SHP77 treated with DMSO at 0.1 percent for 48 hours (cell line): Measurements from ENCODE around the gene ODAD4.

Experiments used
- DNase-seq: peaks from one replicate; lab custom pipeline; 2025; lab: John Stamatoyannopoulos, UW

ODAD4 gene

DNA sequence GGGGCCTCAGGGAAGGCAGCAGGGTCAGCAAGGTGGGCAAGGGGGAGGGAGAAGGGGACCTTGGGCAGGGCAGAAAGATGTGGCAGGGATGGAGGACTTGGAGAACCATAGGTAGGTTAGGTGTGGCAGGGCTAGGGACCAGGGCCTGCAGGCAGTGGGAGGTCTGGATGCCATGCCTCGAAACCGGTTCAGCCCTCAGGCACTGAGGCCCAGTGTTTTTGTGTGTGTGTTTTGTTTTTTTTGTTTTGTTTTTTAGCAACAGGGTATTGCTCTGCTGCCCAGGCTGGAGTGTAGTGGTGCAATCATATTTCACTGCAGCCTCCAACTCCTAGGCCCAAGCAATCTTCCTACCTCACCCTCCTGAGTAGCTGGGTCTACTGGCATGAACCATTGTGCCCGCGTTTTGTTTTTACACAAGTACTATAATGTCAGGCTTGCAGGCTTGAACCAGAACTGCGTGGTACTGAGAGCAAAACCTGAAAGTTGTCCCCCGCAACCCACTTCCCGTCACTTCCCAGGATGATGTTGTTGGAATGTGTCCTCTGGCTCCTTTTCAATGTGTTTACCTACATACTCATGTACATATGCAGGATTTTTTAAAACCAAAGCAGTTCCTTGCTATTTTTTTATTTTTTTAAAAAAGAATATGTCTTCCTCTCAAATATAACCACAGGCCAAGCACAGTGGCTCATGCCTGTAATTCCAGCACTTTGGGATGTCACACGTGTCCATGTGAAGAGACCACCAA, 12.4 kb downstream of the ODAD4 start:
- no peak for DNase-seq

DNA sequence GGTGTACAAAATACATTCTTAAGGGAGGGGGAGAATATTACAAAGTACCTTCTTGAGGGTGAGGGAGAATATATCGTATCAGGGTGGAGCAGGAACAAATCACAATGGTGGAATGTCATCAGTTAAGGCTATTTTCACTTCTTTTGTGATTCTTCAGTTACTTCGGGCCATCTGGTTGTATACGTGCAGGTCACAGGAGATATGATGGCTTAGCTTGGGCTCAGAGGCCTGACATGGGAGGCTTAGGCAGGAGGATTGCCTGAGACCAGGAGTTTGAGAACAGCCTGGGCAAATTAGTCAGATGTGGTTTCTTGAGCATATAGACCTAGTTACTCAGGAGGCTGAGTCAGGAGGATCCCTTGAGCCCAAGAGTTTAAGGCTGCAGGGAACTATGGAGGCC, 13.1 kb downstream of the ODAD4 start:
- no peak for DNase-seq

GRCh38 chr17:41944943-41945342, 14.5 kb downstream of the ODAD4 start:
- no peak for DNase-seq

GRCh38 chr17:41948762-41949460, 18.5 kb downstream of the ODAD4 start:
- no peak for DNase-seq

DNA sequence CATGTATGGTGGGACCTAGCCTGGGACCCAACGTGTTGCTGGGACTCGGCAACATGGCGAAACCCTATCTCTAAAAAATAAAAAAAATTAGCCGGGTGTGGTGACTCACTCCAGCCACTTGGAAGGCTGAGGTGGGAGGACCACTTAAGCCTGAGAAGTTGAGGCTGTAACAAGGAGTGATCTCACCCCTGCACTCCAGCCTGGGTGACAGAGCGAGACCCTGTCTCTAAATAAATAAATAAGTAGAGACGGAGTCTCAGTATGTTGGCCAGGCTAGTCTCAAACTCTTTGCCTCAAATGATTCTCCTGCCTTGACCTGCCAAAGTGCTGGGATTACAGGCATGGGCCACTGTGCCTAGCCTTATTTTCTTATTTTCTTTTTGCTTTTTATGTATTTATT, 26.1 kb downstream of the ODAD4 start:
- no peak for DNase-seq

GRCh38 chr17:41957031-41957868, 26.8 kb downstream of the ODAD4 start:
- DNase-seq, result no peak

GRCh38 chr17:41957869-41958439, 27.5 kb downstream of the ODAD4 start:
- DNase-seq, result no peak

DNA sequence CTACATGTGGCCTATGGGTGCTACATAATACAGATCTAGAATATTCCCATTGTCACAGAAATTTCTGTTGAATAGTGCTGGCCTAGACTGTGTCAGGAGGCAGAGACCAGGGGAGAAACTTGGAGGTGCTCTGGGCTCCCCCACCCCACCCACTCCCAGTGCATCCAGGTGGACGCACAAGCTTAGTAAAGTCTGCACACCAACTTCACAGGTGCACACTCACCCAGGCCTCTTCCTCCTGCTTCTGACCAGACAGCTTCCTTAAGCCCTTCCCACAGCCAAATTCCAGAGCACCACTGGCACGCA, 28.6 kb downstream of the ODAD4 start:
- DNase-seq, result no peak

DNA sequence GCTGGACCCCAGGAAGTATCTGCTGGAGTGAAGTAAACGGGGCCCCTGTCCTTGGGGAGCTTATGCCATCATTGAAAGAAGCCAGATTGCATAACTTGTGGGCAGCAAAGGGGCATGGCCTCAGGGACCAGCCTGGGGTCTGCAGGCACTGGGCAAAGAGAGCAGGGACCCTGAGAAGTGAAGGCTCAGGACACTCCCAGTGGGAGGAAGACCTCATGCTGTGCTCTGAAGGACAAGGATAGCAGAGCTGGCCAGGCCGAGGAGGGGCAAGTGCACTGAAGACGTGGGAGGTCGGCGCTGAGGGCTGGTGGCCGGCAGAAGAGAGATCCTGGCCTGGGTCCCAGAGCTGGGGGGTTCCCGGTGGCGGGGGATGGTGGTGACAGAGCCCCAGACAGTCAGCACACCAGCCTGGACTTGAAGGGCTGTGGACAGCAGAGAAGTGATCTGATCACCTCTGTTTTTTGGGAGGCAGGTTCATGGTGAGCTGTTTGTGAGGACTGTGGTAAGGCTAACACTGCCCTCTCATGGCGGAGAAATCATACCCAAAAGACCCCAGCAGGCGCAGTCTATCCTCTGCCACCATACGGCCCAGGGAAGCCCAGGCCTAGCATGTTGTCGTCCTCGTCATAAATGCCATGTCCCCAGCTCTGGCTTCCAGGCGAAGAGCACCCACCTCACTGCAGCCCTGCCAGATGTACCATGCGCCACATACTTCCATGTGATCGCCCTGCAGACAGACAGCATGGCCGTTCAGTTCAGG, 29.1 kb downstream of the ODAD4 start:
- peak; percentile 57 for DNase-seq

GRCh38 chr17:41962111-41962510, 31.7 kb downstream of the ODAD4 start:
- DNase-seq, result no peak

GRCh38 chr17:41962768-41963434, 32.5 kb downstream of the ODAD4 start:
- peak; percentile 12 for DNase-seq

DNA sequence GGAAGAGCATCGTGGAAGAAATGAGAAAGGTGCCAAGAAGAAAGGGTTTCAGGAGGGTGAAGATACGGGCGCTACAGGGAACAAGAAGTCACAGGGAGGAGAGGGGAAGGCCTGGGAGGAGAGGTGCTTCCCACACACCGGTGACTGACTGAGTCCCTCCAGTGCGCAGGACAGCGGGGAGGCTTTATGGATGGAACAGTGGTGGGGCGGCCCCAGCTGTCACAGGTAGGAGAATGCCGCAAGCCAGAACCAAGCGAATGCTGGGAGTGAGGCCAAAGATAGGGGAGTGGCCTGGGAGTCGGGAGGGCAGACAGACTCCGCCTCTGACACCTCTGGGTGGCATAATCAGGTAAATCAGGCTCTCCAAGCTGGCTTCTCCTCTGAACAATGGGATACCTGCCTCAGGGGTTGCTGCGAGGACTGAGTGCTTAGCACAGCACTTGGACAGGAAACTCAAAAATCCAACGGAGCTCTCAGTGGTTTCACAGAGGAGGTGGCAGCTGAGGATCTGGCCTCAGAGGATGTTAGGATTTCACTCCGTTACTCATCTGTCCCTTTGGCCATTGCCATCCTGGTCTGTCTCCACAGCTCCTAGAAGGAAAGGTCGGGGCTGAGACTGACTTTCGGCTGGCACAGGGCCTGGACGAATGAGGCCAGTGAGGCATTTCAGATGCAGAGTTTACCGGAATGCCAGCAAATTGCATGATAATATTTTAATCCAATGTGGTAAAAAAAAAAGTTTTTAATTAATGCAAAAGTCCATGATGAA, 35.5 kb downstream of the ODAD4 start:
- peak; percentile 53 for DNase-seq

DNA sequence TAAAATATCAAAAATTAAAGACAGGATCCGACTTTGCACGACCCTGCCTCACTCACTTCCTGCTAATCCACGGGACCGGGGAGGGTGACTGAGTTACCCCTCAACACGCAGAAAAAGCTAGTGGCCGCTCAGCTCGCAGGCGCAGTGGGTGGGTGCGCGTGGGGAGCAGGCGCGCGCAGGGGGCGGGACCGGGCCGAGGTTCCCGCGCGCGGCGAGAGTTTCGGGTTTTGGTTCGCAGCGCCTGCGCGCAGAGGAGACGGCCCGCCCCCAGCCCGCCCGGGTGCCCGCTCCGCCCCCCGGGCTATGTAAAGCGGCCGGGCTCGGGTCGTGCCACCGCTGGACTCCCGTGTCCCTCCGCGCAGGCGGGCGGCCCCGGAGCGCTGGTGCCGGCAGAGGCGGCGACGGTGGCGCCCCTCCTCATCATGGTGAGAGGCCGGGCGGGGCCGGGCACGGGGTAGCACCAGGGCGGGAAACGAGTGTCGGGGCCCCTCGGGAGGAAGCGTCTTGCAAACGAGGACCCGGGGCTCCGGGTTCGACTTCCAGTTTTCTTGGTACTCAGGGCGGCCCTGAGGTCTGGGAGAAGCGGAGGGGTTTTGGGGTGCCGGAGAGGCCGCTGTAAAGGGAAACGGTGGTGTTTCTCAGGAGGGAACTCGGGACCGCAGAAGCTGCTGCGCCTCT, 36.2 kb downstream of the ODAD4 start, which contains the start of gene CNP:
CNP (plus strand) TSS at position 333 of the 678 bp plus-strand sequence; CDS start at position 423, 90 bp downstream.
- DNase-seq, result peak; percentile 62

DNA sequence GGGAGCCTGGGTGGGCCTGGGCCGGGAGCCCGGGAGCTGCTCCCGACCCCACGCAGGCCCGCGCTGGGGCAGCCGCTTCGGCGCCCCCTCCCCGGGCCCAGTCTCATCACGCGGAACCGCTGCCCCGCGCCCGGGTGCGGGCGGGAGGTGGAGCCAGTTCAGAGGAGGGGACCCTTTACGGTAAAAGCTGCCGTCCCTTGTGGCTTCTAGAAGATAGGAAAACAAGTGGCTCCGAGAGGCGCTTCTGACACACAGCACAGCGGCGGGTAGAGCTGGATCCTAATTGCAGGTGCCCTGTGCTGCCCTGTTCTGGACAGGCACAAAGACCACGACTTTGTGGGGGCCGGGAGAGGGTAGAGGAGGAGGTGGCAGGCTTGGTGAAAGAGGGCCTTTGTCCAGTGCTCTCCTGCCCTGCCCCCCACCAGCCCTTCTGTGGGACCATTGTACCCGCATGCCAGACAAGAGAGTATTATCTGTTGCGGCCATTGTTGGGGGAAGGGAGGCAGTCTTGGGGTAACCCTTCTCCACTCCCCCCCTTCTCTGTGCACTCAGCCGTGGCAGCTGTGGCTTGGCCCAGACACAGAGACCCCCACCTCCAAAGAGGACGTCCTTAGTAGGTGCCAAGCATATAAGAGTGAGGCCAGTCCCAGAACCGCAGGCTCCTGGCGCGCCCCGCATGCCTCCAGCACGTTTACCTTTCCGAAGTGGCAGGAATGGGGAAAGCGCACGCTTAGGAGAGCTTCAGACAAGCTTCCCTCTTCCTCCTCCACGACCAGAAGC, 36.9 kb downstream of the ODAD4 start:
- DNase-seq, result no peak

GRCh38 chr17:41967921-41968578, 37.6 kb downstream of the ODAD4 start:
- DNase-seq, result no peak

DNA sequence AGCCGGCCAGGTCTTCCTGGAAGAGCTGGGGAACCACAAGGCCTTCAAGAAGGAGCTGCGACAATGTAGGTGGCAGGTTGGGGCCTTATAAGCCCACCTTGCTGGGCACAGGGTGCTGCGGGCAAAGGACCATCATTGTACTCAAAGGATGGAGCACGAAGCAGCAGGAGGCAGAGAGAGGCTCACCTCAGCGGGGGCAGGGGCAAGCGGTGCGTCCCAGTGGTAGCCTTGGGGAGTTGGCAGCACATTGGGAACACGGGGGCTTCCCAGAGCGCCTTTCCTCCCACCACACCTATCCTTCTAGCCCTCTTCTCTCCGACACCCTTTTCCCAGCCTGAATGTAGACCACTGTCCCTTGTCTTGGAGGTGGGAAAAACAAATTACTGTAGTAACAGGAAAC, 38.3 kb downstream of the ODAD4 start:
- no peak for DNase-seq

DNA sequence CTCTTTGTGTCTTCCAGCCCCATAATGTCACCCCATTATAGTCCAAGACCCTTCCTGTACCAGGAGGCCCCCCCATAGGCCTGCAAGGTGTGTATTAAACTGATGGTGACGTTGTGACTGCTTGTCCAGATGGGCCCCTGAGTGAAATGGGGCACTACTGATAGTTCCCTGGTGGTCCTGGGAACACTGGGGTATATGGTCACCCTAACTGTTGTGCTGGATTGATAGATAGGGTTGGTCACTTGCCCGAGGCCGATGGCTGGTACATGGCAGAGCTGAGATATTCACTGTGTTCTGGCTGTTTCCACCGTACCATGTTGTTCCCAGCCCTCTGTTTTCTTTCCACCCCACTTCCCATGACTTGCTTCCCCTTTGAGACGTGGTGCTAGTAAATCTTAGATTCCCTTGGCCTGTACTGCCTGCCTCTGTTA, 40.5 kb downstream of the ODAD4 start:
- no peak for DNase-seq
